Placental pericyte (primary cell): ENCODE results near the gene ZNF341. TPM values are rescaled to one million over a fixed set of nuclear protein-coding genes. Genes with fewer than 3 reads are reported as not detected.

Experiments
- total RNA-seq: library from RNA; depleted of rRNA; stranded (reverse); fragments of >200 nt; gene quantifications from 2 replicates; pipeline ENCODE4 v1.2.3, GENCODE V29; 2012

ZNF341 gene
- 1.5 and 1.9 TPM in 2 replicates for total RNA-seq

GRCh38 chr20:33731693-33732165 lies at the start of gene ZNF341:
ZNF341 (plus strand) TSS chr20:33731996; CDS start chr20:33732022, 26 bp downstream.

GRCh38 chr20:33686100-33686983 lies 45.5 kb upstream of the ZNF341 start, which contains the start of gene E2F1:
E2F1 (minus strand) TSS chr20:33686385; CDS start chr20:33686264, 121 bp downstream.

GRCh38 chr20:33719989-33720709 lies 11.6 kb upstream of the ZNF341 start, which contains the start of gene PXMP4:
PXMP4 (minus strand) TSS chr20:33720310; CDS start chr20:33720207, 103 bp downstream.

GRCh38 chr20:33810885-33811775 lies 79.3 kb downstream of the ZNF341 start, which contains the start of gene CHMP4B:
CHMP4B (plus strand) TSS chr20:33811348; CDS start chr20:33811469, 121 bp downstream.

Other genes starting within 250 kb of the ZNF341 start
- 9.0 and 9.8 TPM in 2 replicates for gene CBFA2T2, start 241.9 kb upstream of the ZNF341 start, total RNA-seq
- 0.14 and 0.22 TPM in 2 replicates for gene C20orf144, start 69.7 kb upstream of the ZNF341 start, total RNA-seq
- 1.1 and 1.6 TPM in 2 replicates for gene ACTL10, start 65.1 kb upstream of the ZNF341 start, total RNA-seq
- 31.8 and 47.3 TPM in 2 replicates for gene NECAB3, start 57.6 kb upstream of the ZNF341 start, total RNA-seq
- 0.66 and 19.8 TPM in 2 replicates for gene E2F1, start 45.6 kb upstream of the ZNF341 start, total RNA-seq
- gene PXMP4, start 11.7 kb upstream of the ZNF341 start, total RNA-seq: 1.3 and 6.0 TPM in 2 replicates
- gene CHMP4B, start 79.4 kb downstream of the ZNF341 start, total RNA-seq: 26.1 and 61.7 TPM in 2 replicates